Small intestine (tissue), 7 donors: ENCODE data around the gene CATSPER3. TPM values are rescaled to one million over a fixed set of nuclear protein-coding genes. Genes with fewer than 3 reads are reported as not detected.
"Not testable (repeated sequence)": the region's sequence is repeated elsewhere in the genome, so short reads cannot be mapped to it uniquely, and the experiment has no call there.

Source experiments
- DNase-seq, 2 donors: peaks; one replicate each; pipeline versions ENCODE4 v3.0.0 to v3.0.0-alpha.2; 2013
- FAIRE-seq: peaks from 2 replicates; lab custom pipeline; 2012; peaks lifted over from hg19 to GRCh38; lab: Jason Lieb, UNC
- H3K27ac ChIP-seq, 3 donors: one replicate each; pipeline ENCODE4 v1.5.1; 2013; ENCODE audit warnings: low read length in 2 of 3, mild to moderate bottlenecking in 2 of 3, control low read depth in 1 of 3, inconsistent platforms in 1 of 3, low read depth in 1 of 3, moderate library complexity in 1 of 3
- H3K27me3 ChIP-seq, 3 donors: one replicate each; pipeline ENCODE4 v1.6.1; 2013; ENCODE audit warnings: low read length in 3 of 3, inconsistent platforms in 1 of 3; ENCODE audit not compliant: control insufficient read depth in 3 of 3, insufficient read depth in 3 of 3
- H3K36me3 ChIP-seq, 3 donors: one replicate each; pipeline ENCODE4 v1.6.1; 2013; ENCODE audit warnings: low read length in 3 of 3, inconsistent platforms in 1 of 3, low read depth in 1 of 3, mild to moderate bottlenecking in 1 of 3, moderate library complexity in 1 of 3; ENCODE audit not compliant: control insufficient read depth in 3 of 3, insufficient read depth in 2 of 3
- H3K4me1 ChIP-seq, 3 donors: one replicate each; pipeline ENCODE4 v1.6.1; 2013; ENCODE audit warnings: low read length in 2 of 3, inconsistent platforms in 1 of 3, low read depth in 1 of 3, mild to moderate bottlenecking in 1 of 3, moderate library complexity in 1 of 3; ENCODE audit not compliant: control insufficient read depth in 3 of 3, insufficient read depth in 2 of 3
- H3K4me3 ChIP-seq, 3 donors: one replicate each; pipeline ENCODE4 v1.5.1; 2013; ENCODE audit warnings: low read length in 3 of 3, control low read depth in 1 of 3, inconsistent platforms in 1 of 3, low read depth in 1 of 3, mild to moderate bottlenecking in 1 of 3, moderate library complexity in 1 of 3
- H3K9me3 ChIP-seq, 2 donors: one replicate each; pipeline ENCODE4 v1.6.1; 2013; ENCODE audit warnings: low read depth in 1 of 2, low read length in 1 of 2; ENCODE audit not compliant: control insufficient read depth in 2 of 2, insufficient read depth in 1 of 2
- WGBS, 3 donors: extraction: QIAGEN DNeasy Blood & Tissue Kit; methylation state at CpG; one replicate each; pipeline ENCODE4 v1.1.7; 2013; 5-methylcytosine and 5-hydroxymethylcytosine counted together
- polyA plus RNA-seq, 4 donors: library from polyadenylated mRNA; stranded (reverse) in 3 of 4; unstranded in 1 of 4; fragments of 200-250 nt in 3 of 4; fragments of 120-200 nt in 1 of 4; gene quantifications; one replicate each; pipeline versions ENCODE4 v1.2.1 to v1.2.3, GENCODE V29; 2013
- donor health status: healthy with polysubstance abuse.
- donor health status: control.
- donor health status: control.
- donor health status: Bipolar disorder and iron deficiency.
- donor health status: healthy.

The CATSPER3 gene
- polyA plus RNA-seq, 4 donors: 0.46 to 5.8 (median 2.3) TPM

DNA sequence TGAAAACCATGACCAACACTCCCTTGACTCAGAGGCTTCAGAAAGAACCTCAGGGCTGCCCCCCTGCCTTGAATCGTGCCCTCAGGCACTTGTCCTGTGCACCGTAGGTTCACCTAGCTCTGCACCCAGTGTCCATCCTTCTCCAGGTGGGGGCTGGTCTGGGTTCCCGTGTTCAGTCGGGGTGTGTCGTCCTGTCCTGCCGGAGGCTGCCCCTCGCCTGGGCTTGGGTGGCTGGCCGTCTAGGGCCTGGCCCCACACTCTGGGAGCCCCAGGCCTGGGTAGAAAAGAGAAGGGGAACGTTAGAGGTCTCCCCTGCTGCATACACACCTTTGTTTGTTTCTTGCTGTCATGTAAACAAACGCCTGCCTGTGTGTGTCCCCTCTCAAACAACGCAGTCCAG is 29.3 kb downstream of the CATSPER3 start:
- Histone ChIP-seq H3K4me1 (no peaks in the 10 kb centered on the region), H3K36me3 (peaks cover 0 to 4% (median 0%) of the 10 kb centered on the region in 3 donors), H3K27ac (no peak overlapping the region), H3K4me3 (no peak overlapping the region), H3K9me3 (no peaks in the 10 kb centered on the region), H3K27me3 (no peaks in the 10 kb centered on the region)
- FAIRE-seq (no peak), DNase-seq (no peak)
- WGBS, 3 donors: 78 to 85% (median 83%) methylated on average over 11 of the region's 11 CpGs

DNA sequence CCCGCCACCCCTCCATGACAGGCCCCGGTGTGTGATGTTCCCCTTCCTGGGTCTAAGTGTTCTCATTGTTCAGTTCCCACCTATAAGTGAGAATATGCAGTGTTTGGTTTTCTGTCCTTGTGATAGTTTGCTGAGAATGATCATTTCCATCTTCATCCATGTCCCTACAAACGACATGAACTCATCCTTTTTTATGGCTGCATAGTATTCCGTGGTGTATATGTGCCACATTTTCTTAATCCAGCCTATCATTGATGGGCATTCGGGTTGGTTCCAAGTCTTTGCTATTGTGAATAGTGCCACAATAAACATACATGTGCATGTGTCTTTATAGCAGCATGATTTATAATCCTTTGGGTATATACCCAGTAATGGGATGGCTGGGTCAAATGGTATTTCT is 30.4 kb downstream of the CATSPER3 start:
- H3K27ac ChIP-seq, FAIRE-seq, H3K4me3 ChIP-seq, DNase-seq, H3K36me3 ChIP-seq, H3K9me3 ChIP-seq, H3K27me3 ChIP-seq, H3K4me1 ChIP-seq: not testable (repeated sequence)
- 84 to 93% (median 93%) methylated on average over 5 of the region's 5 CpGs for WGBS, 3 donors

DNA sequence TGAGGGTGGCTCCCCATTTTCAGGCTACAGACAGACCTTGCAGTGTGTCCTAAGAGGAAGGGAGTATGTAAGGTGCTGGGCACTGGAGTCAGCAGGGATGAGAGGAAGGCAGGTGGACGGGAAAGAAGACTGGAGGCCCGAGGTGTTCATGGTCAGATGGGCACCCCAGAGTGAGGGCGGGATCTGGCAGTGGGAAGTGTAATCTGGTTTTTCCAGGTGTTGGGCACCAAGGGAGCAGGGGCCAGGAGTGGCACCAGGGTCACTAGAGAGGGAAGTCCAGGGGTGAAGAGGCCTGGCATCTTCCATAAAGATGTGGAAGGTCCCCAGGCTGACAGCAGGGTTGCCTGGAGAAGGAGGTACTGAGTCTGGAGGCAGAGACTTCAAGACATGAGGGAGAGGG is 36.7 kb downstream of the CATSPER3 start:
- no peak overlapping the region for H3K27ac ChIP-seq
- FAIRE-seq: no peak
- WGBS, 3 donors: 85 to 88% (median 87%) methylated on average over 3 of the region's 3 CpGs
- no peaks in the 10 kb centered on the region for H3K27me3 ChIP-seq
- no peaks in the 10 kb centered on the region for H3K4me1 ChIP-seq
- no peak for DNase-seq
- H3K4me3 ChIP-seq: no peak overlapping the region
- H3K9me3 ChIP-seq: no peaks in the 10 kb centered on the region
- H3K36me3 ChIP-seq: peaks cover 0 to 5% (median 0%) of the 10 kb centered on the region in 3 donors

DNA sequence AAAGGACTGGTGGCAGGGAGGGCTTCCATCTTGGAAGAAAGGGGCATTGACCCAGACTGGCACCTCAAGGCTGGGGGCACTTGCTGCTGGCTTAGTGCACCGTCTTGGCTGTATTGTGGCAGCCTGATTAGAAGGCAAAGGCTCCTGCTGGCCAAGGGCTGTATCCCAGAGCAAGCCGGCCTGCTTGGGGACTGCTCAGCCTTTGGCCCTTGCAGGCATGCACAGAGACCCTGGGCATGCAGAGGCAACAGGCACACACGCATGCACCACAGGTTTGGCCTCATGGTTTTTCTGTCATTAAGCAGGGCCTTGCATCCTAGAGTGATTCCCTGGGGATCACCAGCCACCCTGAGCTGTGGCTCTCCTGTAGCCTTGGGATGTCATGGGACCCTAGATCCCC is 37.4 kb downstream of the CATSPER3 start:
- Histone ChIP-seq H3K27ac (no peak overlapping the region), H3K27me3 (no peaks in the 10 kb centered on the region), H3K4me3 (no peak overlapping the region), H3K9me3 (no peaks in the 10 kb centered on the region), H3K4me1 (no peaks in the 10 kb centered on the region), H3K36me3 (peaks cover 0 to 5% (median 0%) of the 10 kb centered on the region in 3 donors)
- DNase-seq (no peak), FAIRE-seq (no peak)
- 83 to 95% (median 89%) methylated on average over 3 of the region's 3 CpGs for WGBS, 3 donors

DNA sequence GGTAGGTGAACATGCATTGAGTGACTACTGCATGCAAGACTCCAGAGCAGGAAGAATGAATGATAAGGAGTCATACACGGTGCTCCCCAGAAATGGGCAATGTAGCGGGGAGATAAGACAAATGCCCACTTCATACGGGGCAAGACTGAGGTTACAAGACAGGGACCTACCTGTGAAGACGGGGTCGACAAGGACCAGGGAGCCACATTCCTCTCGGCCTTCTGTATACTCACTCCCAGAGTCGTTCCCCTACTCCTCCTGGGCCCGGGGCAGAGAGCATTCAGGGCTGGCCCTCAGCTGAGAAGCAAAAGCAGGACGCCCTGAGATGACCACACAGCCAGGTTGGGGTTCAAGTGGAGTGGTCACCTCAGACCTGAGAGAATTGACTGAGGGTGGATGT is 39.6 kb downstream of the CATSPER3 start:
- 91 to 95% (median 92%) methylated on average over 9 of the region's 9 CpGs for WGBS, 3 donors
- Histone ChIP-seq H3K36me3 (peaks cover 0 to 6% (median 0%) of the 10 kb centered on the region in 3 donors), H3K27me3 (no peaks in the 10 kb centered on the region), H3K4me3 (no peak overlapping the region), H3K9me3 (no peaks in the 10 kb centered on the region), H3K27ac (no peak overlapping the region), H3K4me1 (no peaks in the 10 kb centered on the region)
- FAIRE-seq: no peak
- DNase-seq: no peak

DNA sequence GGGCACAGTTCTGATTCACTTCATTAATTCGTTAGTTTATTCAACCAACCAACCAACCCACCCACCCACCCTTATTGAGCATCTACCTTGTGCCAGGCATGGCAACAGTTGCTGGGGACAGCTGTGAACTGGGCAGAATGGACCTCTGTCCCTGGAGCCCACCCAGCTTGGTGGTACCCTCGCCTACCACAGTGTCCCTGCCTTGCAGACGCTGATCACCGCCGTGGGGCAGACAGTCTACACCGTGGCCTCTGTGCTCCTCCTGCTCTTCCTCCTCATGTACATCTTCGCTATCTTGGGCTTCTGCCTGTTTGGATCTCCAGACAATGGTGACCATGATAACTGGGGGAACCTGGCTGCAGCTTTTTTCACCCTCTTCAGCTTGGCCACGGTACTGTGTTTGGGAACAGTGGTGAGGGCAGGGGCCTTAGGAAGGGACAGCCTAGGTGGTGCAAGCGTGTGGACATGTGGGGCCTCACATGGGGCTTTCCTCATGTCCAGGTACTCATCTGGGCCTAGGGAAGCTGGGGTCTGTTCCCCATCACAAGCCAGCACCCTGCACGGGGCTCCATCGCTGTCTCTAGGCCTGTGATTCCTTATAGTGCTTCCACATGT is 40.1 kb downstream of the CATSPER3 start:
- DNase-seq (no peak), FAIRE-seq (no peak)
- Histone ChIP-seq H3K27me3 (no peaks in the 10 kb centered on the region), H3K4me1 (no peaks in the 10 kb centered on the region), H3K27ac (no peak overlapping the region), H3K36me3 (peaks cover 0 to 10% (median 0%) of the 10 kb centered on the region in 3 donors), H3K9me3 (no peaks in the 10 kb centered on the region), H3K4me3 (no peak overlapping the region)
- WGBS, 3 donors: 86 to 87% (median 86%) methylated on average over 11 of the region's 11 CpGs

DNA sequence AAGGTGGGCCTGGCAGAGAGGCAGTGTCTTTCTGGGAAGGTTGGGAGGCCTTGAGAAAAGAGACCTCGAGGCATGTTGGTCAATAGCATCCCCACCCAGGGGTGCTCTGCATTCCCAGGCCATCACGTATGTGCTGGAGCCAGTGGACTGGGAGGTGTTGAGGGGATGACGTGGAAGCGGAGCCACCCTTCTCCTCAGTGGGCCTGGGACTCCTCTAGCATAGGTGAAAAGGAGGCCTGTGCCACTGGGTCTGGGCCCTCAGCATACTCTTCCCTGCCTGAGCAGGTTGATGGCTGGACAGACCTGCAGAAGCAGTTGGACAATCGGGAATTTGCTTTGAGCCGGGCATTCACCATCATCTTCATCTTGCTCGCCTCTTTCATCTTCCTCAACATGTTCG is 40.8 kb downstream of the CATSPER3 start:
- H3K4me3 ChIP-seq: no peak overlapping the region
- FAIRE-seq (no peak), DNase-seq (no peak)
- H3K9me3 ChIP-seq: no peaks in the 10 kb centered on the region
- WGBS, 3 donors: 78 to 88% (median 86%) methylated on average over 8 of the region's 8 CpGs
- H3K27me3 ChIP-seq: no peaks in the 10 kb centered on the region
- H3K36me3 ChIP-seq: peaks cover 0 to 12% (median 0%) of the 10 kb centered on the region in 3 donors
- no peaks in the 10 kb centered on the region for H3K4me1 ChIP-seq
- H3K27ac ChIP-seq: no peak overlapping the region

DNA sequence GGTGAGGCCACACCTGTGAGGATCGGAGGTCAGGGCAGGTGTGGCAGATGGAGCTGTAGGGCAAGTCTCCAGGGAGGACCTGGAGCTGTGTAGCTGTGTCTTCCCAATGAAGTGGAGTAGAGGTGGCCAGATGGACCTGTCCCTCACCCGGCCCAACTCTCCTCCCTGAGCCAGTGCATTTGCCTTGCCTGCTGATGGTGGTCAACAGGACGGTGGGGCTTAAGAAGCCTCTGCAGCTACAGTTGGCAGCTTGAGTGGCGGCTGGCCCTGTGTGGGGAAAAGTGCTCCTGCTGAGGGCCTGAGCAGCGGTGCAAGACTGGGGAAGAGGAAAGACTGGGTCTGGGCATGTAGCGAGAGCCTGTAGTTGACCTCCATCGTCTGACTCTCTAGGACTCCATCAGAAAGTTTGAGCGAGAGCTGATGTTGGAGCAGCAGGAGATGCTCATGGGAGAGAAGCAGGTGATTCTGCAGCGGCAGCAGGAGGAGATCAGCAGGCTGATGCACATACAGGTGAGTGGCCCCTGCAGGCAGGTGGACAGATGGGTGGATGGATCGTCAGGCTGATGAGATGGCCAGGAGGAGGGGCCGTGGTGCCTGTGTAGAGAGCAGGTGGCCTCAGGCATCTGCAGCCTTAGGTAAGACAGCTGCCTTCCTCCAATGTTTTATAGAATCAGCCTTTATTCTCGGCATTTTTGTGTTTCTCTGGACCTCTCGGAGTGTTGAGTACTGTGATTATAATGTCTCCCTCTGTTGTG is 41.5 kb downstream of the CATSPER3 start:
- Histone ChIP-seq H3K4me1 (no peaks in the 10 kb centered on the region), H3K36me3 (peaks cover 0 to 12% (median 0%) of the 10 kb centered on the region in 3 donors), H3K9me3 (no peaks in the 10 kb centered on the region), H3K27me3 (no peaks in the 10 kb centered on the region), H3K4me3 (no peak overlapping the region), H3K27ac (no peak overlapping the region)
- FAIRE-seq (no peak), DNase-seq (no peak)
- 66 to 82% (median 76%) methylated on average over 12 to 13 of the region's 13 CpGs for WGBS, 3 donors
